Fibroblast of gingiva (primary cell): ENCODE data around the gene ZNF451.
"Not testable (repeated sequence)": the region's sequence is repeated elsewhere in the genome, so short reads cannot be mapped to it uniquely, and the experiment has no call there.

ENCODE experiments used
- DNase-seq: peaks from one replicate; pipeline ENCODE4 v3.0.0-alpha.2; 2011; ENCODE audit warnings: low read depth

Gene ZNF451

GRCh38 chr6:57090458-57091067 lies 575 bp downstream of the ZNF451 start:
- not testable (repeated sequence) for DNase-seq

DNA sequence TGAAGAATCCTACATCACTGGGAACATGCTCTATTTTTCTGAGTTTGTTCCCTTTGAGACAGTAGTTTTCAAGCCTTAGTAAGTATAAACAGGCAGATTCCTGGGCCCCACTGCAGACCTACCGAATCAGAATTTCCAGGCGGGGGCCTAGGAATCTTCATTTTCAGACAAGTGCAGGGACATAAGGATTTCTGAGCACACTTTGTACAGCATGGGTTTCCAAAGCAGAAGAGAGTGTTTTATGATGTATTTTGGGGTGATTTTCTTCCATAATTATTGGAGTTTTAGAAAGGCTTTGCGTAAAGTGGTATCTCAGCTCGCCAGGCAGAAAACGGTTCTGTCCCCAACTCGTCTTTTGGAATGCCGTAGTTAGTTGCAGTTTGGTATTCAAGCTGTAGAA lies 1.4 kb downstream of the ZNF451 start:
- DNase-seq: not testable (repeated sequence)

DNA sequence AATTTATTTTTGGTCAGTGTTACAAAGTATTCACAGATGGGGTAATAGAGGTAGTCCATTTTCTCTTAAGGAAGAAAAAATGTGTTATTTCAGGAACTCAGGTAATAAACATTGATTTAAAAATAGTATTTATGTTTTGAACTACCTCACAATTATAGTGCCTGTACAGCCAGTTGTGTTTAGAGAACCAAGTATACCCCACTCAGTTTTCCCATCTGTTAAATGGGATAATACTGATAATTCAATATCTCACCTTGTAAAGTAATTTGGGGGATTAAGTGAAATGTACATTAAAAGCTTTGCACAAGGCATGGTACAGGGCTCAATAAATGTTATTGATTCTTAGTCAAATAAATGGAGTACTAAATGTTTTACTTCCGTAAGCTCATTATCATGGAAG lies 4.7 kb downstream of the ZNF451 start:
- no peak for DNase-seq

DNA sequence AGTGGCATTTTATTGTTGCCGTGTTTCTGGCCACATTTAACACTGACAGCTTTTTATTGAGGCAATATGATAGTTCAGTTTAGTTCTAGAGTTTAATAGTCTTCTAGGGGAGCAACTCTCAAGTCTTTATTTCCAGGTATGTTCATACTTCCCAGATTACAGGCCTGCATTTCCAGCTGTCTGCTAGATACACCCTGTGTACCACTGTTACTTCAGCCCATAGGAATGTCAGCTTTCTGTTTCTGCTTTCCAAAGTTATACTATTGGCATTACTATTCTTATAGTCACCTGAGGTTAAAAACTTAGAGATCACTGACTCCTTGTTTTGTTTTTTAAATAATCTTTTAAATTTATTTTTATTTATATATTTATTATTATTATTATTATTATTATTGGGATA lies 7.6 kb downstream of the ZNF451 start:
- DNase-seq: no peak

- no peak for DNase-seq
Measured at GRCh38 chr6:57102976-57103375, 13.0 kb downstream of the ZNF451 start.

DNA sequence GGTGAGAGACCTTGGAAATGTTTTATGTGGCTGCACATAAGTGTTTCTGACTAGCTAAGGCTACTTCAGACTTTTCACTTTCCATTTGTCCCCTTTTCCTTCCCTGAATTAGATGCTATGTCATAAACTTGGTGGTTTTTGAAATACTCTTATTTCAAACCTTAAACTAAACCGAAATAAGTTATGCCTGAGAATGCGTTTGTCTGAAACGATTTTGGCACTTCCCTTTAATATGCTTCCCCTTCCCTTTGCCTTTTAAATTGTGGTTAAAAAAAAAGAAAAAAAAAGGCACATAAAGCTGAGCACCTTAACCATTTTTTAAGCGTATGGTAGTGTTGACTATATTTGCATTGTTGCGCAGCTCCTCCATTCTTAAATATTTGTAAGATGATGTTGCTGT lies 14.3 kb downstream of the ZNF451 start:
- DNase-seq: no peak

GRCh38 chr6:57106990-57107389 lies 17.0 kb downstream of the ZNF451 start:
- no peak for DNase-seq

GRCh38 chr6:57108691-57109090 lies 18.7 kb downstream of the ZNF451 start:
- DNase-seq: no peak

GRCh38 chr6:57109880-57110279 lies 19.9 kb downstream of the ZNF451 start:
- DNase-seq: peak; percentile 59

DNA sequence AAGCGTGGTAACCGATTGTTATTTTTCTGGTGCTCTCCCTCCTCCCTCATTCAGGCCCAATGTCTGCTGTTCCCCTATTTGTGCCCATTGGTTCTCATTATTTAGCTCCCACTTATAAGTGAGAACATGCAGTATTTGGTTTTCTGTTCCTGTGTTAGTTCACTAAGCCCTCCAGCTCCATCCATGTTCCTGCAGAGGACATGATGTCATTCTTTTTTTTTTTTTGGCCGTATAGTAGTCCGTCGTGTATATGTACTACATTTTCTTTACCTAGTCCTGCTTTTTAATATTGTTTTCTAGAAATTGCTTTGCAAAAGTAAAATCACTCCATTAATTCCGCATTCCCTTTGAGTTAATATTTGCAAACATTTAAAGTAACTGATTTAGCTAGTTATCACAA lies 23.1 kb downstream of the ZNF451 start:
- DNase-seq: no peak

- peak; percentile 6 for DNase-seq
Measured at GRCh38 chr6:57116776-57117175, 26.8 kb downstream of the ZNF451 start.

DNA sequence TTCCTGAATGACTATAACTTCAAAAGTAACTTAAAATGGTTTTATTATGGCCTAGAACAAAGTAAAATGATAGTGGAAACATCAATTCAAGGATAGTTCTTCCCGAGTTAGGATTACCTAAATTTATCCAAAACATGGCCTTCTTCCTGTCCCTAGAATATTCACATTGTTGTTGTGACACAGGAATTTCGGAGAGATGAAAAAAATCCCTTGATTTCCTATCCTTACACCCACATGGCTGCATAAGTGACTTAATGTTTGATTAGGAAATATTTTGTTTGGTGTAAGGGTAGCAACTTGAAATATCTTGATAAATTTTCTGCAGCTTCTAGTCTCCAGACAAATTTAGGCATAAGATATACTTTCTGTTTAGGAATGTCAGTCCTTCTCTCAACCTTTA lies 27.8 kb downstream of the ZNF451 start:
- DNase-seq: no peak

DNA sequence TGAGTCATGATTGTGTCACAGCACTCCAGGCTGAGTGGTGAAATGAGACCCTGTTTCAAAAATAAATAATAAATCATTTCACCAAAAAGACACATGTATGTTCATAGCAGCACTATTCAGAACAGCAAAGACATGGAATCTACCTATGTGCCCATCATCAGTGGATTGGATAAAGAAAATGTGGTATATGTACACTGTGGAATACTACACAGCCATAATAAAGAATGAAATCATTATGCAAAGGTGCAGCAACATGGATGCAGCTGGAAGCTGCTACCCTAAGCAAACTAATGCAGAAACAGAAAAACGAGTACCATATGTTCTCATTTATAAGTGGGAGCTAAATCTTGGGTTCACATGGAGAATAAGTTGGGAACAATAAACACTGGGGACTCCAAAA lies 33.1 kb downstream of the ZNF451 start:
- no peak for DNase-seq

DNA sequence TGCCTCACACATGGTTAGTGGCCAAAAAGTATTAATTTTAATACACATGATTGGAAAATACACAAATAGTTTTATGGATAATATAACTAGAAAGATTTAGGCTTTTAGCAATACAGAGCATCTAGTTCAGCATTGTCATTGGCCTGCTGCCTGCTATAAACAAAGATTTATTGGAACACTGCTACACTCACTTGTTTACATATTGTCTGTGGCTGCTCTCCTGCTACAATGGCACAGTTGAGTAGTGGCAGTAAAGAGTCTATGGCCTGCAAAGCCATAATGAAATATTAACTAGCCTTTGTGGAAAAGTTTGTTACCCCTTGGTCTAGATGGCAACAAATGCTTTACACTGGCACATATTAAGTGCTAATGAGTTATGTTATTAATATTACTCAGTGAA lies 37.8 kb downstream of the ZNF451 start:
- no peak for DNase-seq

GRCh38 chr6:57130661-57131177 lies 40.7 kb downstream of the ZNF451 start:
- no peak for DNase-seq

GRCh38 chr6:57134954-57135353 lies 45.0 kb downstream of the ZNF451 start:
- DNase-seq: no peak

GRCh38 chr6:57135885-57136284 lies 45.9 kb downstream of the ZNF451 start:
- peak; percentile 63 for DNase-seq

DNA sequence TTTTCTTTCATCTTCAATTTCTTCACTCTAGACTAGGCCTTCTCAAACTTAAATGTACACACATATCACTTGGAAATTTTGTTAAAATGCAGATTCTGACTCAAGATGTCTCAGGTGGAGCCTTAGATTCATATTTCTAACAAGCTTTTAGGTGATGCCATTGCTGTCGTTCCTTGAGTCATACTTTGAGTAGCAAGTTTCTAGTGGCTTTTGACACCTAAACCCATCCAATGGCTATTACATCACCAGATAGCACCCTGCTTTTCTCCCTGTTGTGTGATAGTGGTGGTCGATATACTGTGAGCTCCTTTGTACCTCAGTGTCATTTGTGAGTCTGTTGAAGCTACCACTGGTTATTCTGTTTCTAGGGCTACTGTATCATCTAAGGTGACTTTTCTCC lies 47.4 kb downstream of the ZNF451 start:
- DNase-seq: no peak

DNA sequence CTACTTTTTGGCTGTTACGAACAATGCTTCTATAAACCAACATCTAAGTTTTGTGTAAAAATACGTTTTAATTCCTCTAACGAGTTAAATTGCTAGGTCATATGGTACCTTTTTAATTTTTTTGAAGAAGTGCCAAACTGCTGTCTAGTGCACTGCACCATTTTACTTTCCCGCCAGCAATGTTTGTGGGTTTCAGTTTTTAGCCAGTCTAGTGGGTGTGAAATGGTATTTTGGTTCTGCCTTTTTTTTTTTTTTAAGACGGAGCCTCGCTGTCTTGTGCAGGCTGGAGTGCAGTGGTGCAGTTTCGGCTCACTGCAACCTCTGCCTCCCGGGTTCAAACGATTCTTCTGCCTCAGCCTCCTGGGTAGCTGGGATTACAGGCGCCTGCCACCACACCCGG lies 48.0 kb downstream of the ZNF451 start:
- DNase-seq: no peak

DNA sequence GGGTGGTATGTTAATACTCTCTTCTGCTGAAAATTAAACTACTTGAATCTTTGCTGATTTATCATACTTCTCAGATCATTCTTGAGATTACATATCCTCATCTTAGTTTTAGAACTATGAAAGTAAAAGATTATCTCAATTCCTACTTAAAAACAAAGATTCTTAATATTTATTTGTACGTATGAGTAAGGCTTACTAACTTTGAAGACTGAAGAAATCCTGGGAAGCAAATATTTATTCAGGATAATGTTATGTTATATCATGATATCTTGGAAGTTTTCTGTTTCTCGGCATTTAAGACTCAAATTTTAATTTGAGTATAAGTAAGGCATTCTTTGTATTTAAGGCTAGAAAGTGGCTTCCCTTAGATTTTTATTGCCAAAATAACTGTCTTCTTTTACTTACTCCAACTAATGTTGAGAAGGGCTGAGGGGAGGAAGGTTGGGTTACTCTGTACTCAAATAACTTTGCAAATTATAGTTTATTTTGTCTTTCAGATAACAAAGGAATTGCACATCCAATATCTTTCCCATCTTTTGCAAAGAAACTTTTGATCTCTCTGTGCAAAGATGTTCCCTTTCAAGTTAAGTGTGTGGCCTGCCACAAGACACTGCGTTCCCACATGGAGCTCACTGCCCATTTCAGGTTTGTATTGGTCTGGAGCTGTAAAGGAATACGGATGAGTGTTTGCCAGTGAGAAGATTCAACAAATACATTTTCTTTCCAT lies 51.6 kb downstream of the ZNF451 start:
- DNase-seq: no peak

GRCh38 chr6:57142178-57142525 lies 52.2 kb downstream of the ZNF451 start:
- DNase-seq: no peak

- no peak for DNase-seq
Measured at GRCh38 chr6:57143690-57144089, 53.7 kb downstream of the ZNF451 start.

GRCh38 chr6:57147401-57147800 lies 57.4 kb downstream of the ZNF451 start:
- DNase-seq: no peak
